VCaP (cell line): Measurements from ENCODE around the gene DGKI.
A peak's percentile ranks its signal among the peaks of the same experiment; 100 is the strongest.

ENCODE experiments used
- H3K27ac ChIP-seq: fragments of 450-650 bp; 2 replicates; pipeline ENCODE4 v1.5.1; 2017
- CTCF ChIP-seq: fragments of 450-650 bp; conservative IDR thresholded peaks from 2 replicates; pipeline ENCODE4 v1.5.1; 2017; ENCODE audit warnings: mild to moderate bottlenecking, moderate library complexity

The DGKI gene

GRCh38 chr7:137695494-137695893, 151.3 kb downstream of the DGKI start:
- TF ChIP-seq CTCF = no peak
- H3K27ac ChIP-seq = no peak overlapping the region

GRCh38 chr7:137694405-137694804, 152.4 kb downstream of the DGKI start:
- TF ChIP-seq CTCF = no peak
- H3K27ac ChIP-seq = no peak overlapping the region

- H3K27ac ChIP-seq = no peak overlapping the region
- no peak for TF ChIP-seq CTCF
Measured at GRCh38 chr7:137692399-137692798, 154.4 kb downstream of the DGKI start.

GRCh38 chr7:137691566-137691965, 155.2 kb downstream of the DGKI start:
- TF ChIP-seq CTCF = no peak
- no peak overlapping the region for H3K27ac ChIP-seq

GRCh38 chr7:137690635-137691034, 156.1 kb downstream of the DGKI start:
- no peak overlapping the region for H3K27ac ChIP-seq
- 0 out of 2 replicates have a peak, but pooled peaks have one; percentile 6 for TF ChIP-seq CTCF

- no peak overlapping the region for H3K27ac ChIP-seq
- TF ChIP-seq CTCF = no peak
Measured at GRCh38 chr7:137689761-137690160, 157.0 kb downstream of the DGKI start.

GRCh38 chr7:137687556-137688265, 159.1 kb downstream of the DGKI start:
- TF ChIP-seq CTCF = no peak
- no peak overlapping the region for H3K27ac ChIP-seq
